ENCODE measurements around the gene MAPK4.
A peak's percentile ranks its signal among the peaks of the same experiment; 100 is the strongest.

Gene MAPK4

GRCh38 chr18:50610349-50610748 is 50.5 kb downstream of the MAPK4 start:
- Histone ChIP-seq H3K36me3 (ENCODE audit: control insufficient read depth in 1 of 2, insufficient read depth in 2 of 2, low read length in 2 of 2) (no peaks in the 10 kb centered on the region), H3K27me3 (ENCODE audit: low read depth, low read length) (no peaks in the 10 kb centered on the region), H3K4me3 (ENCODE audit: low read depth in 1 of 2, low read length in 2 of 2) (no peak overlapping the region), H3K4me1 (ENCODE audit: control insufficient read depth in 1 of 2, insufficient read depth in 2 of 2, low read length in 2 of 2) (no peaks in the 10 kb centered on the region), H3K27ac (ENCODE audit: low read length) (no peak overlapping the region), H3K9me3 (ENCODE audit: control insufficient read depth in 1 of 2, low read length in 2 of 2) (peaks cover 4 to 8% of the 10 kb centered on the region in 2 donors)

- Histone ChIP-seq H3K27me3 (ENCODE audit: low read depth, low read length) (no peaks in the 10 kb centered on the region), H3K4me3 (ENCODE audit: low read depth in 1 of 2, low read length in 2 of 2) (no peak overlapping the region), H3K27ac (ENCODE audit: low read length) (no peak overlapping the region)
These were observed 51.6 kb downstream of the MAPK4 start for GRCh38 chr18:50611529-50611941.

GRCh38 chr18:50614838-50615237 is 55.0 kb downstream of the MAPK4 start:
- Histone ChIP-seq H3K4me1 (ENCODE audit: control insufficient read depth in 1 of 2, insufficient read depth in 2 of 2, low read length in 2 of 2) (no peaks in the 10 kb centered on the region), H3K27ac (ENCODE audit: low read length) (no peak overlapping the region)

More at GRCh38 chr18:50611529-50611941, 51.6 kb downstream of the MAPK4 start:
- no peaks in the 10 kb centered on the region for H3K4me1 ChIP-seq (ENCODE audit: control insufficient read depth in 1 of 2, insufficient read depth in 2 of 2, low read length in 2 of 2)
- H3K36me3 ChIP-seq (ENCODE audit: control insufficient read depth in 1 of 2, insufficient read depth in 2 of 2, low read length in 2 of 2), result no peaks in the 10 kb centered on the region
- H3K9me3 ChIP-seq (ENCODE audit: control insufficient read depth in 1 of 2, low read length in 2 of 2), result peaks cover 4 to 8% of the 10 kb centered on the region in 2 donors

GRCh38 chr18:50616484-50617048 is 56.7 kb downstream of the MAPK4 start:
- H3K4me3 ChIP-seq (ENCODE audit: low read depth in 1 of 2, low read length in 2 of 2), result no peak overlapping the region
- H3K9me3 ChIP-seq (ENCODE audit: control insufficient read depth in 1 of 2, low read length in 2 of 2), result peaks cover 4 to 8% of the 10 kb centered on the region in 2 donors
- no peak overlapping the region for H3K27ac ChIP-seq (ENCODE audit: low read length)
- H3K36me3 ChIP-seq (ENCODE audit: control insufficient read depth in 1 of 2, insufficient read depth in 2 of 2, low read length in 2 of 2), result no peaks in the 10 kb centered on the region
- H3K27me3 ChIP-seq (ENCODE audit: low read depth, low read length), result no peaks in the 10 kb centered on the region
- H3K4me1 ChIP-seq (ENCODE audit: control insufficient read depth in 1 of 2, insufficient read depth in 2 of 2, low read length in 2 of 2), result peaks cover 0 to under 1% of the 10 kb centered on the region in 2 donors

More at GRCh38 chr18:50614838-50615237, 55.0 kb downstream of the MAPK4 start:
- no peaks in the 10 kb centered on the region for H3K36me3 ChIP-seq (ENCODE audit: control insufficient read depth in 1 of 2, insufficient read depth in 2 of 2, low read length in 2 of 2)
- no peaks in the 10 kb centered on the region for H3K27me3 ChIP-seq (ENCODE audit: low read depth, low read length)
- no peak overlapping the region for H3K4me3 ChIP-seq (ENCODE audit: low read depth in 1 of 2, low read length in 2 of 2)
- peaks cover 4 to 8% of the 10 kb centered on the region in 2 donors for H3K9me3 ChIP-seq (ENCODE audit: control insufficient read depth in 1 of 2, low read length in 2 of 2)

GRCh38 chr18:50619861-50620275 is 60.0 kb downstream of the MAPK4 start:
- Histone ChIP-seq H3K27ac (ENCODE audit: low read length) (peak overlapping the region; percentile 28), H3K27me3 (ENCODE audit: low read depth, low read length) (no peaks in the 10 kb centered on the region), H3K4me1 (ENCODE audit: control insufficient read depth in 1 of 2, insufficient read depth in 2 of 2, low read length in 2 of 2) (peaks cover 0 to 13% of the 10 kb centered on the region in 2 donors), H3K36me3 (ENCODE audit: control insufficient read depth in 1 of 2, insufficient read depth in 2 of 2, low read length in 2 of 2) (no peaks in the 10 kb centered on the region), H3K9me3 (ENCODE audit: control insufficient read depth in 1 of 2, low read length in 2 of 2) (no peaks in the 10 kb centered on the region), H3K4me3 (ENCODE audit: low read depth in 1 of 2, low read length in 2 of 2) (no peak overlapping the region)

- Histone ChIP-seq H3K9me3 (ENCODE audit: control insufficient read depth in 1 of 2, low read length in 2 of 2) (no peaks in the 10 kb centered on the region), H3K27ac (ENCODE audit: low read length) (peak overlapping the region; percentile 28), H3K27me3 (ENCODE audit: low read depth, low read length) (no peaks in the 10 kb centered on the region), H3K4me1 (ENCODE audit: control insufficient read depth in 1 of 2, insufficient read depth in 2 of 2, low read length in 2 of 2) (peaks cover 0 to 13% of the 10 kb centered on the region in 2 donors), H3K4me3 (ENCODE audit: low read depth in 1 of 2, low read length in 2 of 2) (no peak overlapping the region), H3K36me3 (ENCODE audit: control insufficient read depth in 1 of 2, insufficient read depth in 2 of 2, low read length in 2 of 2) (no peaks in the 10 kb centered on the region)
These were observed 60.4 kb downstream of the MAPK4 start for GRCh38 chr18:50620319-50620718.

- H3K36me3 ChIP-seq (ENCODE audit: control insufficient read depth in 1 of 2, insufficient read depth in 2 of 2, low read length in 2 of 2), result no peaks in the 10 kb centered on the region
- H3K4me1 ChIP-seq (ENCODE audit: control insufficient read depth in 1 of 2, insufficient read depth in 2 of 2, low read length in 2 of 2), result peaks cover 0 to 13% of the 10 kb centered on the region in 2 donors
- H3K9me3 ChIP-seq (ENCODE audit: control insufficient read depth in 1 of 2, low read length in 2 of 2), result no peaks in the 10 kb centered on the region
- no peak overlapping the region for H3K27ac ChIP-seq (ENCODE audit: low read length)
- no peaks in the 10 kb centered on the region for H3K27me3 ChIP-seq (ENCODE audit: low read depth, low read length)
- no peak overlapping the region for H3K4me3 ChIP-seq (ENCODE audit: low read depth in 1 of 2, low read length in 2 of 2)
These were observed 61.5 kb downstream of the MAPK4 start for GRCh38 chr18:50621366-50621765.

- H3K4me3 ChIP-seq (ENCODE audit: low read depth in 1 of 2, low read length in 2 of 2), result no peak overlapping the region
- H3K4me1 ChIP-seq (ENCODE audit: control insufficient read depth in 1 of 2, insufficient read depth in 2 of 2, low read length in 2 of 2), result peaks cover 0 to 17% of the 10 kb centered on the region in 2 donors
- H3K9me3 ChIP-seq (ENCODE audit: control insufficient read depth in 1 of 2, low read length in 2 of 2), result no peaks in the 10 kb centered on the region
- H3K27ac ChIP-seq (ENCODE audit: low read length), result no peak overlapping the region
- no peaks in the 10 kb centered on the region for H3K27me3 ChIP-seq (ENCODE audit: low read depth, low read length)
- no peaks in the 10 kb centered on the region for H3K36me3 ChIP-seq (ENCODE audit: control insufficient read depth in 1 of 2, insufficient read depth in 2 of 2, low read length in 2 of 2)
These were observed 62.4 kb downstream of the MAPK4 start for GRCh38 chr18:50622320-50622719.

- no peaks in the 10 kb centered on the region for H3K27me3 ChIP-seq (ENCODE audit: low read depth, low read length)
- no peaks in the 10 kb centered on the region for H3K9me3 ChIP-seq (ENCODE audit: control insufficient read depth in 1 of 2, low read length in 2 of 2)
- H3K36me3 ChIP-seq (ENCODE audit: control insufficient read depth in 1 of 2, insufficient read depth in 2 of 2, low read length in 2 of 2), result no peaks in the 10 kb centered on the region
- H3K27ac ChIP-seq (ENCODE audit: low read length), result no peak overlapping the region
- H3K4me3 ChIP-seq (ENCODE audit: low read depth in 1 of 2, low read length in 2 of 2), result no peak overlapping the region
- H3K4me1 ChIP-seq (ENCODE audit: control insufficient read depth in 1 of 2, insufficient read depth in 2 of 2, low read length in 2 of 2), result peaks cover 0 to 22% of the 10 kb centered on the region in 2 donors
These were observed 63.0 kb downstream of the MAPK4 start for GRCh38 chr18:50622865-50623393.

- Histone ChIP-seq H3K27me3 (ENCODE audit: low read depth, low read length) (no peaks in the 10 kb centered on the region), H3K4me3 (ENCODE audit: low read depth in 1 of 2, low read length in 2 of 2) (no peak overlapping the region), H3K27ac (ENCODE audit: low read length) (no peak overlapping the region), H3K4me1 (ENCODE audit: control insufficient read depth in 1 of 2, insufficient read depth in 2 of 2, low read length in 2 of 2) (peaks cover 0 to 22% of the 10 kb centered on the region in 2 donors), H3K36me3 (ENCODE audit: control insufficient read depth in 1 of 2, insufficient read depth in 2 of 2, low read length in 2 of 2) (no peaks in the 10 kb centered on the region), H3K9me3 (ENCODE audit: control insufficient read depth in 1 of 2, low read length in 2 of 2) (no peaks in the 10 kb centered on the region)
These were observed 63.9 kb downstream of the MAPK4 start for GRCh38 chr18:50623694-50624352.

GRCh38 chr18:50624981-50625380 is 65.1 kb downstream of the MAPK4 start:
- H3K27ac ChIP-seq (ENCODE audit: low read length), result no peak overlapping the region
- no peaks in the 10 kb centered on the region for H3K9me3 ChIP-seq (ENCODE audit: control insufficient read depth in 1 of 2, low read length in 2 of 2)
- peaks cover 0 to 22% of the 10 kb centered on the region in 2 donors for H3K4me1 ChIP-seq (ENCODE audit: control insufficient read depth in 1 of 2, insufficient read depth in 2 of 2, low read length in 2 of 2)
- H3K4me3 ChIP-seq (ENCODE audit: low read depth in 1 of 2, low read length in 2 of 2), result no peak overlapping the region
- no peaks in the 10 kb centered on the region for H3K36me3 ChIP-seq (ENCODE audit: control insufficient read depth in 1 of 2, insufficient read depth in 2 of 2, low read length in 2 of 2)
- H3K27me3 ChIP-seq (ENCODE audit: low read depth, low read length), result no peaks in the 10 kb centered on the region

Measured in muscle layer of duodenum (tissue), 2 donors.